Activated T-cell treated with anti-CD3 and anti-CD28 coated beads, Interleukin-2, amount 50 U/mL, for 24 hours (primary cell): ENCODE results near the gene CHAD.

Experiments used
- DNase-seq: peaks from one replicate; pipeline ENCODE4 v3.0.0-alpha.2; 2020
- H3K27ac Mint-ChIP-seq: 2 replicates; pipeline ENCODE4 v1.8.0; 2020; ENCODE audit warnings: mild to moderate bottlenecking, mixed read lengths
- H3K27me3 Mint-ChIP-seq: 2 replicates; pipeline ENCODE4 v1.8.0; 2020; ENCODE audit warnings: mixed read lengths
- H3K36me3 Mint-ChIP-seq: 2 replicates; pipeline ENCODE4 v1.8.0; 2020; ENCODE audit warnings: low read depth, mixed read lengths
- H3K4me1 Mint-ChIP-seq: 2 replicates; pipeline ENCODE4 v1.8.0; 2020; ENCODE audit warnings: low read depth, mixed read lengths
- H3K4me3 Mint-ChIP-seq: 2 replicates; pipeline ENCODE4 v1.8.0; 2020; ENCODE audit warnings: mild to moderate bottlenecking, moderate library complexity, mixed read lengths
- H3K9me3 Mint-ChIP-seq: 2 replicates; pipeline ENCODE4 v1.8.0; 2020; ENCODE audit warnings: mixed read lengths

CHAD gene

DNA sequence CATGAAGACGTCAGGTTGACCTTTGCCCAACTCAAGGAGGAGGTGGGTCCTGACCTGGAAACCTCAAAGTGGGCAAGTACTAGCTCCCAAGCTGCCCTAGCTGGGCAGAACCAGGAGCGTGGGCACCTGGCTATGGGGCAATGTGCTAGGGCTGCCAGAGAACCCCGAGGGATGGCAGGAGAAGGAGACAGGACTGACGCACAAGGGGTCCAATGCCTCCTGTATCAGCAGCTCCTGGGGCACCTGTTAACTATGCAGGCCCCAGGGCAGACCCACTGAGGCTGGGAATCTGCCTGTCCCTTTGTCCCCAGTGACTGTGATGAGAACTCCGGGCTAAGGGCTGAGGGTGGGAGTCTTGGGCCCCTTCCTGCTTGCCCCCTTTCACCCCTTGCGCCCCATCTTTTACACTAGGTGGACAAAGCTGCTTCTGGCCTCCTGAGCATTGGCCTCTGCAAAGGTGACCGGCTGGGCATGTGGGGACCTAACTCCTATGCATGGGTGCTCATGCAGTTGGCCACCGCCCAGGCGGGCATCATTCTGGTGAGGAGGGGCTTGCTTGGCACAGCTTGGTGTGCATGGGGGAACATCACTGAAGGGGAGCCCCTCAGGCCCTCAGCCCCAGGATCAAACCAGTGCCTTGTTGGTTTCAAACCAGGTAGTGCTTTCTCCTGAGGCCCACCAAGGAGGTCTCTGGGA lies 7.7 kb downstream of the CHAD start:
- no peaks in the 10 kb centered on the region for H3K4me1 Mint-ChIP-seq
- no peaks in the 10 kb centered on the region for H3K9me3 Mint-ChIP-seq
- peaks cover 6% of the 10 kb centered on the region for H3K27me3 Mint-ChIP-seq
- H3K36me3 Mint-ChIP-seq: no peaks in the 10 kb centered on the region
- no peak overlapping the region for H3K27ac Mint-ChIP-seq
- DNase-seq: no peak
- no peak overlapping the region for H3K4me3 Mint-ChIP-seq

DNA sequence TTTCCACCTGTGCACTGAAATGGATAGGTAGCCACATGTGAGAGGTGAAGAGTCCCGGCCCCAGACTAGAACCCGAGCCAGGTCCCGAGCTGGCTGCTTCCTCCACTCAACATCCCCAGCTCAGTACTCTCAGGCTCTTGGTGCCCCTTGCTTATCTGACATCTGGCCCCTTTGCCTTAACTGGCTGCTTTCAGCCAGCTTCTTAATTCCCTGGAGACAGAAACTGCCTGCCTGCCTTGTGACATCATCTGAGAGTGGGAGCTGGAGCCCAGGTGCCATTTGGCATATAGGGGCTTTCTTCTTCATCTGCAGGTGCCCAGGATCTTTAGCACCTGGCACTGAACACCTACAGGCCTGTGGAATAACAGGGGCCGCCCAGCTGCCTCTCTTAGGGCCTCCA lies 8.9 kb downstream of the CHAD start:
- no peaks in the 10 kb centered on the region for H3K9me3 Mint-ChIP-seq
- H3K27ac Mint-ChIP-seq: no peak overlapping the region
- no peaks in the 10 kb centered on the region for H3K27me3 Mint-ChIP-seq
- no peak for DNase-seq
- H3K36me3 Mint-ChIP-seq: no peaks in the 10 kb centered on the region
- H3K4me1 Mint-ChIP-seq: no peaks in the 10 kb centered on the region
- no peak overlapping the region for H3K4me3 Mint-ChIP-seq

DNA sequence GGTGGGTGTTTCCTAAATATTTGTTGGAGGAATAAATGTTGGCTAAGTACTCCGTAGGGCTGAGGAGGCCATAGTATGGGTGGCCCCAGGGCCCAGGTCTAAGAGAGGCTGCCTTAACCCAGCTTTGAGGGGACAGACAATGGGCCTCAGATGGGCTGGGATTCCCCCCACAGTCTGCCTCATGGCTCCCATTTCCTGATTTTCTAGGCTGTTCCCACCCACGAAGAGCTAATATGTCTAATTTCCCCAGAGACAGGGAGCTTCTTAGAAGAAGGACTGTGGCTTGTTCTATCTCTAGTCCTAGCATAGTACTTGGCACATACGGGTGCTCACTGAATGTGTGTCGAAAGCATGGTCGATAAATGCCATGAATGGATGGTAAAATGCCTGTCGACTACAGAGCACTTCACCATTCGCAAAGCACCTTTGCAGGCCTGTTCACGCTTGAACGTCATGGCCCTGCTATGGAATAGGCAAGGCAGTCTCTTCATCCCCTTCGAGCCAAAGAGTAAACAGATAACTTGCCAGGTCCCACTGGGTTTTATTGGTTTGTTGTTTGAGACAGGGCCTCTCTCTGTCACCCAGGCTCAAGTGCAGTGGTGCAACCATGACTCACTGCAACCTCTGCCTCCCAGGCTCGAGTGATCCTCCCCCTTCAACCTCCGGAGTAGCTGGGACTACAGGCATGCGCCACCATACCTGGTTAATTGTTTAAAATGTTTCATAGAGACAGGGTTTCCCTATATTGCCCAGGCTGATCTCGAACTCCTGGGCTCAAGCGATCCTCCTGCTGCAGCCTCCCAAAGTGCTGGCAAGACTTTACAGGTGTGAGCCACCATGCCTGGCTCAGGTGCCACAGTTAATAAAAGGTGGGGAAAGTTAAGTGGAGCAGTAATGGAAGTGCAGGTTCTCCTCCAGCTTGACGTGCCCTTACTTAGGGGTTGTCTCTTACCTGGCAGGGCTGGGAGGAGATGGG lies 9.7 kb downstream of the CHAD start:
- no peak for DNase-seq
- Mint-ChIP-seq H3K36me3 (no peaks in the 10 kb centered on the region), H3K9me3 (no peaks in the 10 kb centered on the region), H3K4me3 (no peak overlapping the region), H3K27me3 (no peaks in the 10 kb centered on the region), H3K4me1 (no peaks in the 10 kb centered on the region), H3K27ac (no peak overlapping the region)

DNA sequence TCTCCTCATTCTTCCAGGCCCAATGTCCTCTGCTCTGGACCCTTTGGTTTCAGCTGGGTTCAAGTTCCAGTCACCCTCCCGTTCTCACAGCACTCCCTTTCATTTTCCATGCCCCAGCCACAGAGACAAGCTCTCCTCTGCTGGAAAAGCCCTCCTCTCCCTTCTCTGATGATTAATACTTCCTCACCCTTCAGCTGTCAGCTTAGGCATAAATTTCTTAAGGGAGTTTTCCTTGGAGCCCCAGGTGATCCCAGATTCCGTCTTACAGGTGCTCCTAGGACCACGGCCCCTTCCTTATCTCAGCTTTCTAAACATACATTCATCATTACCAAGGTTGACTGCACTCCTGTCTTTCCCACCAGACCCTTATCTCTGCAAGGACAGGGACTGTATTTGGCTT lies 10.4 kb downstream of the CHAD start:
- Mint-ChIP-seq H3K4me3 (no peak overlapping the region), H3K27me3 (no peaks in the 10 kb centered on the region), H3K27ac (no peak overlapping the region), H3K9me3 (no peaks in the 10 kb centered on the region), H3K36me3 (no peaks in the 10 kb centered on the region), H3K4me1 (no peaks in the 10 kb centered on the region)
- no peak for DNase-seq

DNA sequence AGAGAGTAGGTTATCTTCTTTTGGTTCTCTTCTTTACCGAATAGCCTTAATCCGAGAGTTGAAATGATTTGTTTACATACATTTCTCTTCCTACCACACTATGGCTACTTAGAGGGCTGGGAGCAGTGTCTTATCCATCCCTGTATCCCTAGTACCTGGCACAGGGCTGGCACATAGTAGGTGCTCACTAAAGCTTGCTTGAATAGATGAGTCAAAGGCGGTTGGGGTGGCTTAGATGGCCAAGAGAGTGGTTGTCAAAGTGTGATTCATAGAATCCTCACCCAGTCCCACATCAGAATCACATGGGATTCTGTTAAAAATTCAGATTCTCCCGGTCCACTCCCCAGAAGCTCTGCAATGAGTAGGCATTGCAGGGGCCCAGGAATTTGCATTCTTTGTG lies 11.1 kb downstream of the CHAD start:
- H3K4me1 Mint-ChIP-seq: no peaks in the 10 kb centered on the region

DNA sequence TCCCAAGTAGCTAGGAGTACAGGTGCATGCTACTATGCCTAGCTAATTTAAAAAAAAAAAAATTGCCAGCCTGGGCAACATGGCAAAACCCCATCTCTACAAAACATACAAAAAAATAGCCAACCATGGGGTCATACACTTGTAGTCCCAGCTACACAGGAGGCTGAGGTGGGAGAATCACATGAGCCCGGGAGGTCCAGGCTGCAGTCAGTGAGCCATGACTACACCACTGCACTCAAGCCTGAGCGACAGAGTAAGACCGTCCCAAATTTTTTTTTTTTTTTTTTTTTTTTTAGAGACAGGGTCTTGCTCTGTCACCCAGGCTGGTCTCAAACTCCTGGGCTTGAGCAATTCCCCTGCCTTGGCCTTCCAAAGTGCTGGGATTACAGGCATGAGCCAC lies 14.8 kb downstream of the CHAD start:
- Mint-ChIP-seq H3K36me3 (no peaks in the 10 kb centered on the region), H3K27me3 (no peaks in the 10 kb centered on the region), H3K9me3 (no peaks in the 10 kb centered on the region), H3K4me1 (no peaks in the 10 kb centered on the region), H3K4me3 (no peak overlapping the region), H3K27ac (no peak overlapping the region)
- no peak for DNase-seq

More for the DNA sequence above, 11.1 kb downstream of the CHAD start:
- Mint-ChIP-seq H3K36me3 (no peaks in the 10 kb centered on the region), H3K27ac (no peak overlapping the region), H3K4me3 (no peak overlapping the region), H3K9me3 (no peaks in the 10 kb centered on the region), H3K27me3 (no peaks in the 10 kb centered on the region)
- no peak for DNase-seq

DNA sequence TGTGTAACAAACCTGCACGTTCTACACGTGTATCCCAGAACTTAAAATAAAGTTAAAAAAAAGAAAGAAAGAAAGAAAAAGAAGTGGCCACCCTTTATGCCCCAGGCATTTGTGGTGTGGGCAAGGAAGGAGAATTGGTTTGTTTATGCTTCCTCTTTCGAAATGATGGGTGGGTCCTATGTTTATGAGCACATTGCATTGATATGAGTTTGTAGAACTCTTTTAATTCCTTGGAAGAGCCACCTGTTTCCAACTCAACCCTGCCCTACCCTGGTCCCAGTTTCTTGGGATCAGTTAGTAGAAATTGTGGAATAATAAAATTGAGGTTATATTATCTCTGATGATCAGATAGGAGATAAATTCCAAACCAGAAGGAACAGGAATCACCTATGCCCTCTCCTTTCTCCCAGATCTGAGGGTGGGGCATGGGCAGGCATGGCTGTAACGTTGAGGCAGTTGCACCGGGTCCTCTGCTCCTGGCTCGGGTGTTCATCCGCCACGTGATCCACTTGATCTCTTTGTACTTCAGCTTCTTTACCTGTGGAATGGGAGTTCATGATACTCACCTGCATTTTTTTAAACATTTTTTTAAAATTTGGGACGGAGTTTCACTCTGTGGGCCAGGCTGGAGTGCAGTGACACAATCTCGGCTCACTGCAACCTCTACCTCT lies 15.9 kb downstream of the CHAD start:
- no peak for DNase-seq
- H3K4me3 Mint-ChIP-seq: no peak overlapping the region
- H3K36me3 Mint-ChIP-seq: no peaks in the 10 kb centered on the region
- H3K27me3 Mint-ChIP-seq: no peaks in the 10 kb centered on the region
- H3K27ac Mint-ChIP-seq: no peak overlapping the region
- no peaks in the 10 kb centered on the region for H3K4me1 Mint-ChIP-seq
- H3K9me3 Mint-ChIP-seq: no peaks in the 10 kb centered on the region

DNA sequence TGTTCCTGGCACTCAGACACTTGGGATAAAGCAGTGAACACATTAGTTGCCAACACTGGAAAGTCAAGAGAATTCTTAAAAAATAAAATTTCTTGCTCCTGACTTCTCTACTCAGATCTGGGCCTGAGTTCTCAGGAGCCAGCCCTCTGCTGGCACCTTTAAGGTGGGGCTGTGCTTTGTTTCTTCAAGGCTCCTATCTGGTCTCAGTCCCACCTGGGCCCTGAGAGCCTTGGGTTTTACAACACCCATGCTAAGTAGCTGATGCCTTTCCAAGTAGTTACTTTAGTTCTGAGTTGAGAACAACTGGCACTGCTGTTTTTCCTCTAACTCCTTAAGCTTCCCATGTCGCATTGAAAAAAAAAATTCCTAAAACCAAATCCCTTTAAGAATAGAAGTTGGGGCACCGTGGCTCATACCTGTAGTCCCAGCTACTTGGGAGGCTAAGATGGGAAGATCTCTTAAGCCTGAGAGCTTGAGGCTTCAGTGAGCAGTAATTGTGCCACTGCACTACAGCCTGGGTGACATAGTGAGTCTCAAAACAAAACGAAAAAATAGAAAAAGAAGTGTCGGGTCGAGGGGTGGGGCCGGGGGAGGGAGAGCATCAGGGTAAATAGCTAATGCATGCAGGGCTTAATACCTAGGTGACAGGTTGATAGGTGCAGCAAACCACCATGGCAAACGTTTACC lies 16.6 kb downstream of the CHAD start:
- no peak overlapping the region for H3K27ac Mint-ChIP-seq
- no peaks in the 10 kb centered on the region for H3K36me3 Mint-ChIP-seq
- no peaks in the 10 kb centered on the region for H3K4me1 Mint-ChIP-seq
- no peak overlapping the region for H3K4me3 Mint-ChIP-seq
- no peaks in the 10 kb centered on the region for H3K27me3 Mint-ChIP-seq
- no peaks in the 10 kb centered on the region for H3K9me3 Mint-ChIP-seq
- no peak for DNase-seq

DNA sequence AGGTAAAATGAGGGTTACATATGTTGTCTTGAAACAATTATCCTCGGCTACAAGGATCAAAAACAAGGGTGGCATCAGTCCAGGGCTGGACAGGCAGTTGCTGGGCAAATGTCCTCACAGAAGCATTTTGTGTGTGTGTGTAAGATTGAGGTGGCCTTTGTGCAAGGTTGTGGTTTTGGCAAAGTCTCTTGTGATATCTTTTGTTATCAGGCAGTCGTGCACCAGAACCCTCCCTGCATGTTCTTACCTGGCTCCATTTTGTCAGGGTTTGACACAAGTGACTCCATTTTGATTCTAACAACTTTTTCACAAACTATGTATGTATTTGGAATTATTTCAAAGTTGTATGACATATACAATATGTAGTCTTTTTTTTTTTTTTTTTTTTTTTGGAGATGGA lies 20.0 kb downstream of the CHAD start:
- H3K27me3 Mint-ChIP-seq: no peaks in the 10 kb centered on the region
- DNase-seq: no peak
- H3K4me1 Mint-ChIP-seq: no peaks in the 10 kb centered on the region
- H3K4me3 Mint-ChIP-seq: no peak overlapping the region
- H3K27ac Mint-ChIP-seq: no peak overlapping the region
- H3K36me3 Mint-ChIP-seq: no peaks in the 10 kb centered on the region
- H3K9me3 Mint-ChIP-seq: no peaks in the 10 kb centered on the region

DNA sequence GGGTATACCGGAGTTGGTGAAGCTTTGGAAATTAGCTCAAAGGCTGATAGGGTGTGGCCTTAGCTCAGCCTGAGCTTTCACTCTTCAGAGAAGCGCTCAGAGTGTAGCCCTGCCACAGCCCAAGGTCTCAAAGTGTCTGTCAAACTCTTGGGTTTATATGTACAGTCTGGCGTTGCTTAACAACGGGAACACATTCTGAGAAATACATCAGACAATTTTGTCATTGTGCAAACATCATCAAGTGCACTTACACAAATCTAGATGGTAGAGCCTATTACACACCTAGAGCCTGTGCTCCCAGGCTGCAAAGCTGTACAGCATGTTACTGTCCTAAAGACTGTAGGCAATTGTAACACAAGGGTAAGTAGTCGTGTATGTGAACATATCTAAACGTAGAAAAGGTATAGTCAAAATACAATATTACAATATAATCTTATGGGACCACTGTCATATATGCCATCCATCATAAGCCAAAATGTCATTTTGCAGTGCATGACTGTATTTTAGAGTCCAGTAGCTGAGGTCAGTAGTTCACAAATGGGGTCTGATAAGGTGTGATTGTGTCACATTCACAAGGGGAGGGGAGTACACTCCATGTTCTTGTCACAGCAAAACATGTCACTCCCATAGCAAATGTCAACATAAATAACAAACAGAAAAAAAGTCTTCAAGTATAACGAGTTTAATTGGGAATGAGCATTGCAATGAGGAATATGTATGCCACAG lies 20.6 kb downstream of the CHAD start:
- Mint-ChIP-seq H3K27me3 (no peaks in the 10 kb centered on the region), H3K4me3 (no peak overlapping the region), H3K27ac (no peak overlapping the region), H3K36me3 (no peaks in the 10 kb centered on the region), H3K4me1 (no peaks in the 10 kb centered on the region), H3K9me3 (no peaks in the 10 kb centered on the region)
- DNase-seq: no peak

DNA sequence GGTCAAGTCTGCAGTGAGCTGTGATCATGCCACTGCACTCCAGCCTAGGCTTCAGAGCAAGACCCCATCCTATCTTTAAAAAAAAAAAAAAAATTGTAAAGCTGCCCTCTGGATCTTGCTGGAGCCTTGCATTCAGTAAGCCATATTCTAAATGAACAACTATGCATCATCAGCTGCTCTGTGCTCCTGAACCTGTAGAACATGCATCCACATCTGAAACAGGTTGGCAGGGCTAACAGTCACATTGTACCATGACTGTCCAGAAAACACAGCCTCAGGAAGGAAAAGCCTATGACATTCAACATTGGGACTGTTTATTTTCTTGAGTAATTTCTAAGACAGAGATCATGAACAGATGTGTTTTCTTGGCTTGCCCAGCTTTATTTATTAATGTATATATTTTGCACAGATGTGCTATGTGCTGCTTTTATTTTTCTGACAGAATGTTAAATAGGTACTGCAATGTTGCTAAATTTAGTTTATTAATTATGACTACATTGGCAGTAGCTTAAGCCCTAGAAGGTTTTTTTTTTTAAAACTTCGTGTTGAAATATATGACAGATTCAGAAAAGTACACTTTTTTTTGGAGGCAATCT lies 22.9 kb downstream of the CHAD start:
- no peak for DNase-seq
- Mint-ChIP-seq H3K4me1 (no peaks in the 10 kb centered on the region), H3K27ac (no peak overlapping the region), H3K4me3 (no peak overlapping the region), H3K9me3 (no peaks in the 10 kb centered on the region), H3K36me3 (no peaks in the 10 kb centered on the region), H3K27me3 (no peaks in the 10 kb centered on the region)

DNA sequence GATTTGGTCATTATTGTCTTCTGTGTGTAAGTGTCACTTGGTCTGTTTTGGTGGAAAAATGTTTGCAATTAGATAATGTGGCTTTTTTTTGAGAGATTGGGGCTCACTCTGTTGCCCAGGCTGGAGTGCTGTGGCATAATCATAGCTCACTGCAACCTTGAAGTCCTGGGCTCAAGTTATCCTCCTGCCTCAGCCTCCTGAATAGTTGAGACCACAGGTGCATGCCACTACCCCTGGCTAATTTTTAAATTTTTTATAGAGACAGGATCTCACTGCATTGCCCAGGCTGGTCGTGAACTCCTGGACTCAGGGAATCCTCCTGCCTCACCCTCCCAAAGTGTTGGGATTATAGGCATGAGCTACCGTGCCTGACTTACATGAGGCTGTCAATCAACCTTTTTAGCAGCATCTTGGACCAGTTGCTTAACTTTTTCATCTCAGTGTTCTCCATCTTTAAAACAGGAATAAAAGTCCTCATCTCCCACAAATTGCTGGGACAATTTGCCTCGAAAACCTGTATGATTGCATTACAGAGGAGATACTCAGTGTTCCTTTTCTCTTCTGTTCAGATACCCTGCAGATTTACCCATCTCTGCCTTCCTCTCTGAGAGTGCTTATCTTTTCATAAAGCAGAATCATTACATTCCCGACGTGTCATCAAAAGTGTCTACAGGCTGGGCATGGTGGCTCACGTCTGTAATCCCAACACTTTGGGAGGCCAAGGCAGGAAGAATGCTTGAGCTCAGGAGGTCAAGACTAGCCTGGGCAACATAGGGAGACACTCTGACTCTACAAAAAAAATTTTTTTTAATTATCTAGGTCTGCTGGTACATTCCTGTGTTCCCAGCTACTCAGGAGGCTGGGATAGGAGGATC lies 23.6 kb downstream of the CHAD start:
- no peak for DNase-seq
- H3K27ac Mint-ChIP-seq: no peak overlapping the region
- H3K4me1 Mint-ChIP-seq: no peaks in the 10 kb centered on the region
- H3K4me3 Mint-ChIP-seq: no peak overlapping the region
- no peaks in the 10 kb centered on the region for H3K36me3 Mint-ChIP-seq
- H3K27me3 Mint-ChIP-seq: no peaks in the 10 kb centered on the region
- H3K9me3 Mint-ChIP-seq: no peaks in the 10 kb centered on the region

DNA sequence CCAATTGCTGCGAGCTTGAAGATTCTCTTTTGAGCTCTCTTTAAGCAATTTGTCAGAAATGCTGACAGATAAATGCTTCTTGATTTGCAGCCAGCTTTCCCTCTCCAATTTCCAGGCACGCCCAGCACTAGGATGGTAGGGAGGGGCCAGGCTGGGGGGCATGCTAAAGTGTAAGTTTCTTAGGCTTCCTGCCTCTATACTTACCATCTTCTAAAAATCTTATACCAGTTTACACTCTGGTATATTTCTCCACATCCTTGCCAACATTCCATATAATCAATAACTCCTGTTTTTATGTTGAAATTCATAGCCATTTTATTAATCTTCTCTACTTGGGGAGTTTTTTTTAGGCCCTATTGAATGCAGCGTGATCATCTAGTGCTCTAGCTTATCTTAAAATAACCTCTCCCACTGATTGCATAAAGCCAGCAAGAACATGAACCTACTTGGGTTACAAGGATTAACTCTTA lies 25.1 kb downstream of the CHAD start:
- no peak for DNase-seq
- no peaks in the 10 kb centered on the region for H3K36me3 Mint-ChIP-seq
- no peaks in the 10 kb centered on the region for H3K27me3 Mint-ChIP-seq
- no peaks in the 10 kb centered on the region for H3K4me1 Mint-ChIP-seq
- H3K27ac Mint-ChIP-seq: no peak overlapping the region
- no peaks in the 10 kb centered on the region for H3K9me3 Mint-ChIP-seq
- H3K4me3 Mint-ChIP-seq: no peak overlapping the region
